Heart left ventricle (tissue), 16 donors: ENCODE results near the gene SNAP25. TPM values are rescaled to one million over a fixed set of nuclear protein-coding genes. Genes with fewer than 3 reads are reported as not detected.

Source experiments
- ATAC-seq, 4 donors: fragments of 200-7000 bp; cut with Tn5 transposase; one replicate each; pipeline ENCODE4 v1.9.1; 2020 to 2022; ENCODE audit warnings: moderate library complexity in 4 of 4, mild to moderate bottlenecking in 3 of 4, moderate number of reproducible peaks in 1 of 4
- DNase-seq, 5 donors: peaks; one replicate each; pipeline ENCODE4 v3.0.0-alpha.2; 2020
- H3K27ac ChIP-seq, 12 donors: fragments of 200-600 bp; sonication (generic) in 4 of 12; one replicate each; pipeline versions ENCODE4 v1.5.0 to v1.8.0; 2016 to 2022; ENCODE audit warnings: mild to moderate bottlenecking in 2 of 12
- H3K27me3 ChIP-seq, 9 donors: fragments of 200-600 bp; sonication (generic) in 2 of 9; one replicate each; pipeline versions ENCODE4 v1.5.1 to v1.8.0; 2016 to 2022; ENCODE audit warnings: mild to moderate bottlenecking in 3 of 9
- H3K36me3 ChIP-seq, 9 donors: fragments of 200-600 bp; sonication (generic) in 2 of 9; one replicate each; pipeline versions ENCODE4 v1.5.0 to v1.8.0; 2018 to 2022; ENCODE audit warnings: mild to moderate bottlenecking in 2 of 9
- H3K4me1 ChIP-seq, 12 donors: fragments of 200-600 bp; sonication (generic) in 4 of 12; one replicate each; pipeline versions ENCODE4 v1.5.0 to v1.8.0; 2016 to 2022; ENCODE audit warnings: mild to moderate bottlenecking in 3 of 12
- H3K4me3 ChIP-seq, 12 donors: fragments of 200-600 bp; sonication (generic) in 4 of 12; one replicate each; pipeline versions ENCODE4 v1.5.0 to v1.8.0; 2017 to 2022; ENCODE audit warnings: mild to moderate bottlenecking in 9 of 12, moderate library complexity in 4 of 12
- H3K9me3 ChIP-seq, 12 donors: fragments of 200-600 bp; sonication (generic) in 4 of 12; one replicate each; pipeline versions ENCODE4 v1.5.0 to v1.8.0; 2016 to 2022; ENCODE audit warnings: mild to moderate bottlenecking in 1 of 12
- POLR2A ChIP-seq, 2 donors: fragments of 450-650 bp; IDR thresholded peaks; one replicate each; pipeline ENCODE4 v1.6.1; 2017; ENCODE audit warnings: antibody characterized with exemption in 2 of 2, mild to moderate bottlenecking in 2 of 2, moderate library complexity in 2 of 2
- WGBS, 4 donors: extraction: QIAGEN DNeasy Blood & Tissue Kit in 2 of 4; methylation state at CpG; one replicate each; pipeline versions ENCODE4 v1.1.5 to v1.1.7; 2013 to 2018; 5-methylcytosine and 5-hydroxymethylcytosine counted together
- intact Hi-C, 10 donors: fragments of 100-400 bp; cut with DNase I; formaldehyde crosslinking; loops; one replicate each; pipeline versions ENCODE4 v1.11.1 to v1.14.2; 2022
- polyA plus RNA-seq, 2 donors: library from polyadenylated mRNA; stranded (reverse); fragments of 200-250 nt; gene quantifications; one replicate each; pipeline ENCODE4 v1.2.3, GENCODE V29; 2013
- total RNA-seq, 9 donors: library from RNA; depleted of rRNA in 2 of 9; stranded (reverse); fragments of >200 nt in 2 of 9; fragmentation: NEBNext Ultra II Directional in 3 of 9; extraction: Animal tissue kit (Norgen Biotek cat#: 25700) in 3 of 9; gene quantifications; one replicate each; pipeline versions ENCODE4 v1.1.0 to v1.2.4, GENCODE V29; 2016 to 2023
- TF ChIP-seq, protein P1 (sequence below), 12 donors: fragments of 200-600 bp; sonication (generic) in 4 of 12; IDR thresholded peaks; one replicate each; pipeline versions ENCODE4 v1.5.0 to v1.8.0; 2018 to 2022; ENCODE audit warnings: antibody characterized with exemption in 12 of 12, mild to moderate bottlenecking in 5 of 12
- donor health status: ischemic (EF 13 %, LVEDD 7.1; RV severe dilation, severe dysfunction).
- donor health status: healthy with polysubstance abuse.
- donor health status: DM: no; HTN: yes; CAD: no.
- donor health status: DM: no; HTN: no; CAD: no.
- donor health status: ischemic (EF 25% LVEDD 6.9; RV normal size, moderate dysfunction).
- donor health status: ischemic (EF 25% LVEDD 5.7; RV mildly dilated, moderate dysfunction).
- donor health status: healthy.
- donor health status: DM: yes; HTN: yes; CAD: no.
- donor health status: ischemic (EF 35%, LVEDD 5.7; RV mildly dilated, moderate dysfunction).
- donor health status: nonischemic (EF 11% LVEDD 7.7; RV severe dilation, severe dysfunction).
- donor health status: DM: yes; HTN: yes; CAD: no.
- donor health status: PGD.
- donor health status: ischemic (EF 29% LVEDD 5.4; RV normal size, mild dysfunction).
- donor health status: nonischemic (EF 23%, LVEDD 6.1; RV moderate dilation, normal function).

SNAP25 gene
- total and polyA plus RNA-seq, 11 donors, result 0.10 to 0.91 (median 0.40) TPM; not detected in 5

GRCh38 chr20:10352934-10353824 is 134.5 kb downstream of the SNAP25 start:
- DNase-seq, result no peak
- H3K27ac ChIP-seq, result peak overlapping the region in 5 of 12 donors; percentile 25 to 52 (median 50)
- H3K4me3 ChIP-seq, result no peak overlapping the region
- peak in 1 of 4 donors; percentile 36 for ATAC-seq
- H3K27me3 ChIP-seq, result no peaks in the 10 kb centered on the region
- intact Hi-C loops, result loop anchor here in 2 of 10 donors (5.0 to 10.0 kb wide), 2 partner anchors 74 to 218 kb away; no protein-coding TSS in a partner anchor
- H3K9me3 ChIP-seq, result no peaks in the 10 kb centered on the region
- H3K4me1 ChIP-seq, result peaks cover 0 to 21% (median 0%) of the 10 kb centered on the region in 12 donors
- H3K36me3 ChIP-seq, result no peaks in the 10 kb centered on the region
- WGBS, 4 donors, result 42 to 58% (median 53%) methylated on average over 6 of the region's 6 CpGs
- no peak for TF ChIP-seq POLR2A (IDR thresholded peaks at IDR 0.05)
- TF ChIP-seq, protein P1, sequence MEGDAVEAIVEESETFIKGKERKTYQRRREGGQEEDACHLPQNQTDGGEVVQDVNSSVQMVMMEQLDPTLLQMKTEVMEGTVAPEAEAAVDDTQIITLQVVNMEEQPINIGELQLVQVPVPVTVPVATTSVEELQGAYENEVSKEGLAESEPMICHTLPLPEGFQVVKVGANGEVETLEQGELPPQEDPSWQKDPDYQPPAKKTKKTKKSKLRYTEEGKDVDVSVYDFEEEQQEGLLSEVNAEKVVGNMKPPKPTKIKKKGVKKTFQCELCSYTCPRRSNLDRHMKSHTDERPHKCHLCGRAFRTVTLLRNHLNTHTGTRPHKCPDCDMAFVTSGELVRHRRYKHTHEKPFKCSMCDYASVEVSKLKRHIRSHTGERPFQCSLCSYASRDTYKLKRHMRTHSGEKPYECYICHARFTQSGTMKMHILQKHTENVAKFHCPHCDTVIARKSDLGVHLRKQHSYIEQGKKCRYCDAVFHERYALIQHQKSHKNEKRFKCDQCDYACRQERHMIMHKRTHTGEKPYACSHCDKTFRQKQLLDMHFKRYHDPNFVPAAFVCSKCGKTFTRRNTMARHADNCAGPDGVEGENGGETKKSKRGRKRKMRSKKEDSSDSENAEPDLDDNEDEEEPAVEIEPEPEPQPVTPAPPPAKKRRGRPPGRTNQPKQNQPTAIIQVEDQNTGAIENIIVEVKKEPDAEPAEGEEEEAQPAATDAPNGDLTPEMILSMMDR (IDR thresholded peaks at IDR 0.05), result no peak

DNA sequence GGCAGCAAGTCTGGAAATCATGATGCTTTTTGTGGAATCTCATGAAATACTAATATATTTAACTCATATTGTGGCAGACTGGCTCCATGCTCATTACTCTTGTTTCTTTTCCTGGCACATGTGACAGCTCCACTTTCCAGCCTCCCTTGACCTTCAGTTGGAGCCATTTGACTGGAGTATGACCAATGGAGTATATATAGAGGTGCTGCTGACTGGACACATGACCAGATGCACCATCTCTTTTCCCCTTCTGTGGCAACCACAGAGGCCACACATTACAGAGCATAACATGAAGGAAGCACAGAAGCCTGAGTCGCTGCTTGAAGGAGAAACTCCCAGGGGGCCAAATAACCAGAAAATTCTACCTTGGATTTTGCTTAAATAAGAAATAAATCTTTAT is 138.0 kb downstream of the SNAP25 start:
- no peak overlapping the region for H3K27ac ChIP-seq
- no peak overlapping the region for H3K4me3 ChIP-seq
- no peaks in the 10 kb centered on the region for H3K36me3 ChIP-seq
- intact Hi-C loops, result loop anchor here in 2 of 10 donors (5.0 to 10.0 kb wide), 2 partner anchors 49 to 222 kb away; no protein-coding TSS in a partner anchor
- no peaks in the 10 kb centered on the region for H3K9me3 ChIP-seq
- TF ChIP-seq, protein P1 (IDR thresholded peaks at IDR 0.05), result no peak
- no peak for TF ChIP-seq POLR2A (IDR thresholded peaks at IDR 0.05)
- WGBS, 4 donors, result 94 to 100% (median 99%) methylated on average over 1 of the region's 1 CpG
- no peak for DNase-seq
- ATAC-seq, result peak in 1 of 4 donors; percentile 53
- peaks cover 0 to 21% (median 2%) of the 10 kb centered on the region in 12 donors for H3K4me1 ChIP-seq
- H3K27me3 ChIP-seq, result no peaks in the 10 kb centered on the region

Other genes with a start within 250 kb of the SNAP25 start
- gene ANKEF1, start 183.8 kb upstream of the SNAP25 start, total RNA-seq, result 1 to 10 TPM; 1.2 to 3.1 (median 1.4) TPM
- gene ANKEF1, start 183.8 kb upstream of the SNAP25 start, polyA plus RNA-seq, result under 1 TPM; 0.27 to 0.82 TPM
- 10 to 100 TPM; 12.5 to 23.2 (median 19.0) TPM for gene MKKS, start 215.4 kb downstream of the SNAP25 start, total RNA-seq
- 10 to 100 TPM; 12.0 to 30.1 TPM for gene MKKS, start 215.4 kb downstream of the SNAP25 start, polyA plus RNA-seq
- gene SLX4IP, start 216.5 kb downstream of the SNAP25 start, total RNA-seq, result 1 to 10 TPM; 1.6 to 4.3 (median 2.4) TPM
- 1 to 10 TPM; 1.1 to 1.5 TPM for gene SLX4IP, start 216.5 kb downstream of the SNAP25 start, polyA plus RNA-seq